ENCODE results near the gene SLC16A13.
"Not testable (repeated sequence)": the region's sequence is repeated elsewhere in the genome, so short reads cannot be mapped to it uniquely, and the experiment has no call there.

The SLC16A13 gene

GRCh38 chr17:7035591-7036368, at the start of gene SLC16A13:
Gene SLC16A13, plus strand, starts transcription at chr17:7036015. Its CDS starts 368 bp downstream, at chr17:7036383.
- no peak for DNase-seq (ENCODE audit: low read depth)

GRCh38 chr17:6986676-6987075, 49.1 kb upstream of the SLC16A13 start:
- DNase-seq (ENCODE audit: low read depth): no peak

- DNase-seq (ENCODE audit: low read depth): no peak
Measured at GRCh38 chr17:6989779-6990178, 46.0 kb upstream of the SLC16A13 start.

DNA sequence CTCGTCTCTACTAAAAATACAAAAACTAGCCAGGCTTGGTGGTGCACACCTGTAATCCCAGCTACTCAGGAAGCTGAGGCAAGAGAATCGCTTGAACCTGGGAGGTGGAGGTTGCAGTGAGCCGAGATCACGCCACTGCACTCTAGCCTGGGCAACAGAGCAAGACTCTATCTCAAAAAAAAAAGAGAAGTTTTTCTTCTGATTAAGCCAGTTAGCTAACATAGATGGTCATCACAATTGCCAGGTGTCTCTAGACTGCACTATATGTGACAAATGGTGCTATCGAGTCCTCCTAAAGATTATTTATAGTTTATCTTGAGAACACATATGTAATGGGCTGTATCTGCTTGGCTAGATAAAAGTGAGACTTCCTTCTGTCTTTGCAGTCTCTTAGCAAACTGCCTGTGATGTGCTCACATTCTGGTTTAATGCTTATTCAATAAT, 42.2 kb upstream of the SLC16A13 start:
- DNase-seq (ENCODE audit: low read depth): not testable (repeated sequence)

DNA sequence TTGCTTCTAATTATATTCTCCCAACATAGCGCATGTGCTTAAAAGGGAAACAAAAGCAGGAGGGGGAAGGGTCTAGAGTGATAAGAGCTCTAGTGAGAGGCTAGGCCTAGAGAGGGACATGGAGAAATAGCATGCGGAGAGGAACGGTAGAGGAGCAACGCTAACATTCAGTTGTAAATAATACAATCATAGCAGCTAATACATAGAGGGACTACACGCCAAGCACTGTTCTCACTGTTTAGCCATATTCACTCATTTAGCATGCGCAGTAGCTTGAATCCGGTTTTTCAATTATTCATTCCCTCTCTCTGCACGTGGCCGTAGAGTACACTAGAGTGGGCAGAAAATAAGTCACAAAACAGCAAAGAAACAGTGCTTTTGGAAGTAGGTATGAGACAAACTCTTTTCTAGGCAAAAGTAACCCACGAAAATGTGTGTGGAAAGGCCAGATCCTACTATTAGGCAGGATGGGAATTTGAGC, 41.7 kb upstream of the SLC16A13 start:
- DNase-seq (ENCODE audit: low read depth): no peak

GRCh38 chr17:6994666-6995256, 41.1 kb upstream of the SLC16A13 start:
- no peak for DNase-seq (ENCODE audit: low read depth)

- no peak for DNase-seq (ENCODE audit: low read depth)
Measured at GRCh38 chr17:6995500-6996255, 40.1 kb upstream of the SLC16A13 start, which contains the start of gene ALOX12. Gene ALOX12, plus strand, starts transcription at chr17:6996049. Its CDS starts 69 bp downstream, at chr17:6996118.

- DNase-seq (ENCODE audit: low read depth): no peak
Measured at GRCh38 chr17:6996256-6997011, 39.4 kb upstream of the SLC16A13 start.

DNA sequence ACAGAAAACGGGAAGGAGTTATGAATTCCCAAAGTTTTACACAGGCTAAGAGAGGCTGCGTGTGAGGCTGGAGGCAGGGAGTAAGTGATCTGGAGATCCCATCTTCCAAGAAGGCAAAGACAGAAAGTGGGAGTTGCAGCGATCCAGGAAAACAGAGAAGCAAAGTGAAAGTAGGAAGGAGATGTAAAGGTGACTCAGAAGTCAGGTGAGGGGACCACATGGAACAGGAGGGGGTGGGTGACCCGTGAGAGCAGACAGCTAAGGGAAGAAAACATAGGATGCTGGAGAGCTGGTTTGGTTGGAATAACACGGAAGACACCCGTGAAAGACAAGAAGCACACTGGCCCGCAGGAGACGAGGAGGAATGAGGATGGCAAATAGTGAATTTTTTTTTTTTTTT, 38.6 kb upstream of the SLC16A13 start:
- no peak for DNase-seq (ENCODE audit: low read depth)

DNA sequence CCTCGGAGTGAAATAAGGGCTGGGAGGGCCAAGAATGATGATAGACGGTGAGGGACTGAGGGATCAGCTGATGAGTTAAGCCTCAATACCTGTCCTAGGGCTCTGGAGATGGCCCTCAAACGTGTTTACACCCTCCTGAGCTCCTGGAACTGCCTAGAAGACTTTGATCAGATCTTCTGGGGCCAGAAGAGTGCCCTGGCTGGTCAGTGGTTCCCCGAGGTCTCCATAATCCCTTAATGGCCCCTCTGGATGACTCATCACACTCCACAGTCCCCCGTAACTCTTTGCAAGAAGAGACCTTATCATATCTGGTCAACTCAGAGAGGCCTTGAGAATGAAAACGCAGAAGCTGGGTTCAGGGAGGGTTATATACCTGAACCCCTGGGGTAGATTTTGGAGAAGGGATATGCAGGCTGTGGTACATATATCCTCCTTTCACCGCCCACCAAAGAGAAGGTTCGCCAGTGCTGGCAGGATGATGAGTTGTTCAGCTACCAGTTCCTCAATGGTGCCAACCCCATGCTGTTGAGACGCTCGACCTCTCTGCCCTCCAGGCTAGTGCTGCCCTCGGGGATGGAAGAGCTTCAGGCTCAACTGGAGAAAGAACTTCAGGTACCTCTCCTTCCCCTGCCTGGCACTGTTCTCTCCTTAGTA, 36.8 kb upstream of the SLC16A13 start:
- DNase-seq (ENCODE audit: low read depth): no peak

- DNase-seq (ENCODE audit: low read depth): no peak
Measured at GRCh38 chr17:7001318-7001961, 34.4 kb upstream of the SLC16A13 start.

GRCh38 chr17:7002288-7003047, 33.3 kb upstream of the SLC16A13 start:
- DNase-seq (ENCODE audit: low read depth): no peak

DNA sequence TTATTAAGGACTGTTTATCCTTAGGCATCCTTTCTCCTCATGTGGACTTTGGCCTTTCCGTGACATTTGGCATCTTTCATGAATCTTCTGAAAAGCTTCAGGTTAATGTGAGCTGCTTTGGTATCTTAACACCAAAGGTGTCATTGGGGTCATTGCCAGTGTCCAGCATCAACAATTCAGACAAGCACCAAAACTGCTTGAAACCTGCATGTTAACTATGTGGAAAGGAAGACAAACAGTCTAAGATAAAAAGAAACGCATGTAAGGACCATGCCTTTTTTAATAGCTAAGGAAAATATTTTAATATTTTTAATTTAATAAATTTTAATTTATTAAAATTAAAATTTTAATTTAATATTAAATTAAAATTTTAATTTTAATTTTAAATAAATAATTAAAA, 32.1 kb upstream of the SLC16A13 start:
- no peak for DNase-seq (ENCODE audit: low read depth)

DNA sequence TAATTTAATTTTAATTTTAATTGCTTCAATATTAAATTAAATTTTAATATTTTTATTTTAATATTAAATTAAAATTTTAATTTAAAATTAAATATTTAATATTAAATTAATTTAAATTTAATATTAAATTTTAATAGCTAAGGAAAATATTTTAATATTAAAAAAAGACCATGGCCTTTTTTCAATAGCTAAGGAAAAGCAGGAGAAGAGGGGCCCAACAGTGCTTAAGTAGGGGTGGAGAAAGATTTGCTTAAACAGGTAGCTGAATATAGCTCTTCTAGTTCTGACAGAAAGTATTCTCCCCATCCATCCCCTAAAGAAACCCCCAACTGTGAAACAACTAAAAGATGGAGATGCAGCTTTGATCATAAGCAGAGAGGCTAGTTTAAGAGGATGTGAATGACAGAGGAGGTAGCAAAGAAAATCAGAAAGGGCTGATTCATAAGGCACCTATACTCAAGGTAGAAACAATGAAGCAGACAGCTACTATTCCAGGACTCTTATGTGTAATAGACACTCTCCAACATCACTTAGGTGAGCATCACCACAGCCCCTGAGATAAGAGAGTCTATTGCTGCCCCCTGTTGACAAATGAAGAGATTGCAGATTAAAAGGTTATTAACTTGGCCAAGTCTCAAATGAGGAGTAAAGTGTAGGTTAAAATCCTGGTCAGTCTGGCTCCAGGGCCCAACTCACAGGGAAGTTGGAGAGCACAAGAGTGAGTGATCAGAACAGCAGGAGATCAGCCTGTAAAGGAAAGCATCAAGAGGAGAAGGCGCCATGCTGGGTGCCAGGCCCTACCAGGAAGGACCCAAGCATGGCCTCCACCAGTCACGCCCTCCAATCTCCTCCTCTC, 31.2 kb upstream of the SLC16A13 start:
- no peak for DNase-seq (ENCODE audit: low read depth)

- DNase-seq (ENCODE audit: low read depth): no peak
Measured at GRCh38 chr17:7005716-7006115, 30.1 kb upstream of the SLC16A13 start.

DNA sequence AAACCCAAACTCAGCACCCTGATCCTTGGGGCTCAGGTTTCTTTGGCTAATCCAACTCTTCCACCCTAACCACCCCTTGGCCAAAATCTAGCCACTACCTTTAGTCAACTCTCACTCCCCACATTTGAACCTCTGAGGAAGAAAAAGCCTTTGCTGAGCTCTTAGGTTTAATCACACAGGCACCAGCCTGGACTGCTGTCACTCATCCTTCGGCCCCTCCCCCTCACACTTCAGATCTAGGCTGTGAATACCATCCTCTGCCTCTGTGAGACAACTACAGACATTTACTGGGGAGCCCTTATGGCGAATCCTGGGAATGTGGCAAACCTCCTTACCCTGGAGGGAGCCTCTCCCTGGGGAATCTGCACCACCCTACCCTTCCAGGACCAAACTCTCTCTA, 28.7 kb upstream of the SLC16A13 start:
- DNase-seq (ENCODE audit: low read depth): no peak

GRCh38 chr17:7010523-7010922, 25.3 kb upstream of the SLC16A13 start:
- DNase-seq (ENCODE audit: low read depth): no peak

DNA sequence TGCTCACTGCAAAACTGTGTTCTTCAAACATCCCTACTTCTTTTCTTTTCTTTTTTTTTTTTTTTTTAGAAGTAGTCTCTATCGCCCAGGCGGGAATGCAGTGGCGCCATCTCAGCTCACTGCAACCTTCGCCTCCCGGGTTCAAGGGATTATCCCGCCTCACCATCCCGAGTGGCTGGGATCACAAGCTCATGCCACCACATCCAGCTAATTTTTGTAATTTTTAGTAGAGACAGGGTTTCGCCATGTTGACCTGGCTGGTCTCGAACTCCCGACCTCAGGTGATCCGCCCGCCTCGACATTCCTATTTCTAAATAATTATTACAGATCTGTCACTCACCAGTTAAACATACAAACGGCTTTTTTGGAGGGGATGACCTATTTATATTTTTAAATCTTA, 24.4 kb upstream of the SLC16A13 start:
- no peak for DNase-seq (ENCODE audit: low read depth)

DNA sequence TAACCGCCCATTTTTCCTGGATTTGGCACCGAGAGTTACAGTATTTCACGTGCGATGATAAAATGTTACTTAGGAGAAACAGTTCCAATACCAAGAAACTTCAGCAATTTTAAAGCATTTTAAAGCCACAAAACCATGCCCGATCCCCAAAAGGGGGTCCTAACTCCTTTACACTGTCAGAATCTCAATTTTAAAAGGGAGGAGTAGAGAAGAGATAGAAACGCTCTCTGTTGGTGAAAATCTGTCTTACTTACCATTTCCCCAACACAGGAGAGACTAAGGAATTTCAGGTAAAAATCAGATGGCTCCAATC, 23.9 kb upstream of the SLC16A13 start:
- DNase-seq (ENCODE audit: low read depth): no peak
